Neural cell (in vitro differentiated cells): ENCODE data around the gene CBS. TPM values are rescaled to one million over a fixed set of nuclear protein-coding genes. Genes with fewer than 3 reads are reported as not detected.

Experiments used
- H2AFZ ChIP-seq: fragments of 200-600, 300-800 bp; sonication (generic), shearing (Covaris generic); 2 replicates; pipeline ENCODE4 v1.6.0; 2014; ENCODE audit warnings: low read depth, mild to moderate bottlenecking, antibody characterized with exemption, low read length, moderate library complexity
- H3F3A ChIP-seq: fragments of 200-600 bp; shearing (Covaris generic); 2 replicates; pipeline ENCODE4 v1.6.1; 2016; ENCODE audit warnings: mild to moderate bottlenecking, moderate library complexity, mixed read lengths, antibody characterized with exemption, low read length; ENCODE audit not compliant: insufficient read depth, poor library complexity, severe bottlenecking
- H3K27ac ChIP-seq: fragments of 200-600, 300-800 bp; sonication (generic), shearing (Covaris generic); 2 replicates; pipeline ENCODE4 v1.5.1; 2014; ENCODE audit warnings: mild to moderate bottlenecking, low read length, moderate library complexity
- H3K27me3 ChIP-seq: fragments of 300-800, 200-600 bp; sonication (generic), shearing (Covaris generic); 2 replicates; pipeline ENCODE4 v1.6.0; 2014; ENCODE audit warnings: mild to moderate bottlenecking, low read depth, low read length, moderate library complexity; ENCODE audit not compliant: insufficient read depth
- H3K36me3 ChIP-seq: fragments of 300-800, 200-600 bp; sonication (generic), shearing (Covaris generic); 2 replicates; pipeline ENCODE4 v1.5.1; 2014; ENCODE audit warnings: mild to moderate bottlenecking, antibody characterized with exemption, low read length, moderate library complexity; ENCODE audit not compliant: insufficient read depth
- H3K4me2 ChIP-seq: fragments of 300-800, 200-600 bp; sonication (generic), shearing (Covaris generic); 2 replicates; pipeline ENCODE4 v1.6.0; 2014; ENCODE audit warnings: mild to moderate bottlenecking, low read length
- H3K4me3 ChIP-seq: fragments of 300-800, 200-600 bp; sonication (generic), shearing (Covaris generic); 2 replicates; pipeline ENCODE4 v1.5.1; 2014; ENCODE audit warnings: mild to moderate bottlenecking, low read length, moderate library complexity
- H3K79me2 ChIP-seq: fragments of 200-600 bp; shearing (Covaris generic); replicated peaks from 2 replicates; pipeline ENCODE4 v1.6.0; 2014; ENCODE audit warnings: mild to moderate bottlenecking, low read length, moderate library complexity; ENCODE audit not compliant: insufficient read depth
- H3K9ac ChIP-seq: fragments of 300-800, 200-600 bp; sonication (generic), shearing (Covaris generic); 2 replicates; pipeline ENCODE4 v1.6.1; 2016; ENCODE audit warnings: mild to moderate bottlenecking, low read length, mixed read lengths
- H3K9me2 ChIP-seq: fragments of 200-600 bp; shearing (Covaris generic); 2 replicates; pipeline ENCODE4 v1.6.1; 2016; ENCODE audit warnings: mild to moderate bottlenecking, low read length, mixed read lengths; ENCODE audit not compliant: insufficient read depth
- H3K9me3 ChIP-seq: fragments of 200-600, 300-800 bp; sonication (generic), shearing (Covaris generic); 2 replicates; pipeline ENCODE4 v1.6.1; 2016; ENCODE audit warnings: mild to moderate bottlenecking, mixed run types, low read length, moderate library complexity, mixed read lengths
- H4K20me1 ChIP-seq: fragments of 200-600 bp; shearing (Covaris generic); 2 replicates; pipeline ENCODE4 v1.6.1; 2016; ENCODE audit warnings: mild to moderate bottlenecking, mixed run types; ENCODE audit not compliant: insufficient read depth
- CTCF ChIP-seq: fragments of 450-650 bp; IDR thresholded peaks from 2 replicates; pipeline ENCODE4 v1.5.1; 2014; ENCODE audit warnings: antibody characterized with exemption, mild to moderate bottlenecking, moderate library complexity; ENCODE audit not compliant: poor library complexity, severe bottlenecking
- EP300 ChIP-seq: fragments of 450-650 bp; conservative IDR thresholded peaks from 2 replicates; pipeline ENCODE4 v1.6.1; 2014; ENCODE audit warnings: antibody characterized with exemption, mild to moderate bottlenecking, moderate library complexity; ENCODE audit not compliant: poor library complexity, severe bottlenecking
- EZH2 ChIP-seq: fragments of 200-600, 300-800 bp; shearing (Covaris generic), sonication (generic); IDR thresholded peaks from 2 replicates; pipeline ENCODE4 v1.6.1; 2014; ENCODE audit warnings: antibody characterized with exemption, low read length, borderline replicate concordance, mild to moderate bottlenecking; ENCODE audit not compliant: insufficient read depth, poor library complexity, severe bottlenecking
- MXI1 ChIP-seq: fragments of 450-650 bp; conservative IDR thresholded peaks from 2 replicates; pipeline ENCODE4 v1.6.1; 2014; ENCODE audit warnings: antibody characterized with exemption, mild to moderate bottlenecking; ENCODE audit not compliant: poor library complexity, severe bottlenecking
- POLR2AphosphoS5 ChIP-seq: IDR thresholded peaks from 2 replicates; pipeline ENCODE4 v1.6.1; 2012
- RAD21 ChIP-seq: fragments of 450-650 bp; conservative IDR thresholded peaks from 2 replicates; pipeline ENCODE4 v1.6.1; 2014; ENCODE audit warnings: antibody characterized with exemption, mild to moderate bottlenecking, moderate library complexity
- REST ChIP-seq: IDR thresholded peaks from 2 replicates; pipeline ENCODE4 v1.6.1; 2012; ENCODE audit warnings: borderline replicate concordance
- SMC3 ChIP-seq: fragments of 450-650 bp; conservative IDR thresholded peaks from 2 replicates; pipeline ENCODE4 v1.6.1; 2014; ENCODE audit warnings: antibody characterized with exemption, mild to moderate bottlenecking, moderate library complexity; ENCODE audit not compliant: poor library complexity
- TAF1 ChIP-seq: IDR thresholded peaks from 2 replicates; pipeline ENCODE4 v1.6.1; 2012; ENCODE audit warnings: low read depth
- polyA plus RNA-seq: library from polyadenylated mRNA; depleted of rRNA; stranded (reverse); fragments of >200 nt; gene quantifications from 2 replicates; pipeline ENCODE4 v1.2.3, GENCODE V29; 2014

CBS gene
- polyA plus RNA-seq, 1 donor from 2014 or later = 16.3 TPM

- H3K27ac ChIP-seq = no peak overlapping the region
- no peak for TF ChIP-seq RAD21
- TF ChIP-seq SMC3 = no peak
- H3K36me3 ChIP-seq = peaks cover 4% of the 10 kb centered on the region
- no peaks in the 10 kb centered on the region for H3K79me2 ChIP-seq
- no peaks in the 10 kb centered on the region for H3K27me3 ChIP-seq
- H3K9me2 ChIP-seq = no peaks in the 10 kb centered on the region
- no peaks in the 10 kb centered on the region for H3K9me3 ChIP-seq
- no peak overlapping the region for H3K9ac ChIP-seq
- H4K20me1 ChIP-seq = no peaks in the 10 kb centered on the region
- no peaks in the 10 kb centered on the region for H3F3A ChIP-seq
- H2AFZ ChIP-seq = no peak overlapping the region
- H3K4me3 ChIP-seq = no peak overlapping the region
- H3K4me2 ChIP-seq = no peak overlapping the region
These were observed 52.5 kb downstream of the CBS start for GRCh38 chr21:43023175-43023574.

- no peaks in the 10 kb centered on the region for H4K20me1 ChIP-seq
- TF ChIP-seq EP300 = no peak
- TF ChIP-seq EZH2 = no peak
- no peak for TF ChIP-seq TAF1
- no peak for TF ChIP-seq CTCF
- TF ChIP-seq MXI1 = no peak
- TF ChIP-seq POLR2AphosphoS5 = no peak
- TF ChIP-seq RAD21 = no peak
- no peak for TF ChIP-seq SMC3
- no peak for TF ChIP-seq REST
- no peaks in the 10 kb centered on the region for H3K79me2 ChIP-seq
- no peak overlapping the region for H3K4me2 ChIP-seq
- peaks cover 4% of the 10 kb centered on the region for H3K36me3 ChIP-seq
- no peak overlapping the region for H3K9ac ChIP-seq
- H3K9me3 ChIP-seq = no peaks in the 10 kb centered on the region
- H3K4me3 ChIP-seq = no peak overlapping the region
- H3K27ac ChIP-seq = no peak overlapping the region
- H3K9me2 ChIP-seq = no peaks in the 10 kb centered on the region
- H3F3A ChIP-seq = peaks cover 3% of the 10 kb centered on the region
- H2AFZ ChIP-seq = no peak overlapping the region
- no peaks in the 10 kb centered on the region for H3K27me3 ChIP-seq
These were observed 53.7 kb downstream of the CBS start for GRCh38 chr21:43021756-43022600.
